ENCODE measurements around the gene QTRT2. TPM values are rescaled to one million over a fixed set of nuclear protein-coding genes. Genes with fewer than 3 reads are reported as not detected.

The QTRT2 gene
- total RNA-seq, 4 donors from 2014 or later: 10.8 to 19.4 (median 11.8) TPM

DNA sequence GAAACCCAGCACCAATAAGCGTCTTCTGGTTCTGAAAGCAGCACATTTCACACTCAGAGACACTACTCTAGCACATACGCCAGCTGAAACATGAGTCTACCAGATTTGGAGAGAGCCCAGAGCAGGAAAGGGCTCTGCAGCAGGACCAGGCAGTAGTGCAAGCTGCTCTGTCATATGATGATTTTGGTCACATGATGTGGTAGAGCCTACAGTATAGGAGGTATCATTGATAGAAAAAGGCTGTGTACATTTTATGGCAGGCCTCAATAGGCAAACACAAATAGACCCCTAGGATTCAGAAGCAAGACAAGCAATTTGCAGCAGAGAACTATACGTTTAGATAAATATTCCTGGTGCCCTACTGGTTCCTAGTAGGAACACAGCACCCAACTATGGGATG, 58.2 kb downstream of the QTRT2 start:
- no peak for DNase-seq (ENCODE audit: low spot score in 2 of 2)
- H3K4me3 ChIP-seq (ENCODE audit: low read depth, poor library complexity, severe bottlenecking): no peak overlapping the region
- TF ChIP-seq POLR2A (IDR thresholded peaks at IDR 0.05): no peak
- TF ChIP-seq, protein P1, sequence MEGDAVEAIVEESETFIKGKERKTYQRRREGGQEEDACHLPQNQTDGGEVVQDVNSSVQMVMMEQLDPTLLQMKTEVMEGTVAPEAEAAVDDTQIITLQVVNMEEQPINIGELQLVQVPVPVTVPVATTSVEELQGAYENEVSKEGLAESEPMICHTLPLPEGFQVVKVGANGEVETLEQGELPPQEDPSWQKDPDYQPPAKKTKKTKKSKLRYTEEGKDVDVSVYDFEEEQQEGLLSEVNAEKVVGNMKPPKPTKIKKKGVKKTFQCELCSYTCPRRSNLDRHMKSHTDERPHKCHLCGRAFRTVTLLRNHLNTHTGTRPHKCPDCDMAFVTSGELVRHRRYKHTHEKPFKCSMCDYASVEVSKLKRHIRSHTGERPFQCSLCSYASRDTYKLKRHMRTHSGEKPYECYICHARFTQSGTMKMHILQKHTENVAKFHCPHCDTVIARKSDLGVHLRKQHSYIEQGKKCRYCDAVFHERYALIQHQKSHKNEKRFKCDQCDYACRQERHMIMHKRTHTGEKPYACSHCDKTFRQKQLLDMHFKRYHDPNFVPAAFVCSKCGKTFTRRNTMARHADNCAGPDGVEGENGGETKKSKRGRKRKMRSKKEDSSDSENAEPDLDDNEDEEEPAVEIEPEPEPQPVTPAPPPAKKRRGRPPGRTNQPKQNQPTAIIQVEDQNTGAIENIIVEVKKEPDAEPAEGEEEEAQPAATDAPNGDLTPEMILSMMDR (IDR thresholded peaks at IDR 0.05): no peak
- WGBS, 2 donors: 84 to 85% methylated on average over 3 of the region's 3 CpGs
- intact Hi-C loops (cut with DNase I; ENCODE audit: low total_unique reads): no loop called here

DNA sequence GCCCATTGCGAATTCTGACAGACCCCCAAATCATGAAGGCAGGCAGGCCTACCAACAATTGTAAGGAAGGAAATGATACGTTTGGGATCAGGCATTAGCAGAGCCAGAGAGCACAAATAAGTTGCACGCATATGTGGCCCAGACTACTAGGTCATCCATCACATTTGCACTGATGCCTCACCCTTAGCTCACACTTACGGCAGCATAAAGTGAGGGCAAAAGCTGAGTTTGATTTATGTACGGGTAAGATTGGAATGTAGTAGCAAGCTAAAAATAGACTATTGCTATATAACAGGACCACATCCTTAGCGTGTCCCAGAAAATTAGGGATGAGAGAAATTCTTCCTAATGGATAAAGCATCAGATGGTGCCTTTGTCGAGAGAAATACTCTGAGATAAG, 58.6 kb downstream of the QTRT2 start:
- no peak for TF ChIP-seq POLR2A (IDR thresholded peaks at IDR 0.05)
- TF ChIP-seq, protein P1 (IDR thresholded peaks at IDR 0.05): no peak
- H3K4me3 ChIP-seq (ENCODE audit: low read depth, poor library complexity, severe bottlenecking): no peak overlapping the region
- WGBS, 2 donors: 75 to 77% methylated on average over 7 of the region's 7 CpGs
- intact Hi-C loops (cut with DNase I; ENCODE audit: low total_unique reads): no loop called here
- no peak for DNase-seq (ENCODE audit: low spot score in 2 of 2)

DNA sequence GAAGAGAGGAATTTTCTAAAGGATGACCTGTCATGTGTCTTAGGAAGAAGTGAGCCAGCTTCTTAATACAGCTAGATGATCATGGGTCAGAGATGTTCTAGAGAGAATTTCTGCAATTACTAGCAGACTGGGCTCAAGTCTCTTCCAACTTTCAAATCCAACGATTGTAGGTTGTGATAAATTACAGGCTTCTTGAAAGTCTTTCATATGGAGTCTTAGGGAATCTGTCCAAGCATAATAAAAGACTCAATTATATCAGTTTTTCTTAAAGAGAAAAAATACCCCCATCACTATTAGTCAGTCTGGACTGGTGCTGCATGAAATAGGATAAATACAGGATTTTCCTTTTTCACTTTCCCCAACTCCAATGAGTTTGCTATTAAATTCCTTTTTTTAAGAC, 63.2 kb downstream of the QTRT2 start:
- no peak for DNase-seq (ENCODE audit: low spot score in 2 of 2)
- TF ChIP-seq, protein P1 (IDR thresholded peaks at IDR 0.05): no peak
- TF ChIP-seq POLR2A (IDR thresholded peaks at IDR 0.05): no peak
- H3K4me3 ChIP-seq (ENCODE audit: low read depth, poor library complexity, severe bottlenecking): no peak overlapping the region
- intact Hi-C loops (cut with DNase I; ENCODE audit: low total_unique reads): no loop called here
- WGBS, 2 donors: 25 to 46% methylated on average over 1 of the region's 1 CpG

DNA sequence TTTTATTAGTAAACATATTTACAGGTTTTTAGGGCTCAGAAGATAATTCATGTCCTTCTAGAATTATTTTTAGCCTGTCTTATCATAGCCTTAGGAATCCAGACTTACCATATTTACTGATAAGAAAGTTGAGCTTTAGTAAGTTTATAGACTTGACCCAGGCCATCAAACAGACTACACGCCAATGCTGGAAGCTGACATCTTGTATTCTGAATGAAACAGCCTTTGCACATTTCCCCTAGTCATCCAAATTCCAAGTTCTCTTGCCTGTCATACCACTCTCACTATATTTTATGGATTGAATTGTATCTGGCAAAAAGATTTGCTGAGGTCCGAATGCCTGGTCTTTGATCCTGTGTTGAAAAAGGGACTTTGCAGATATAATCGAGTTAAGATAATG, 63.7 kb downstream of the QTRT2 start:
- DNase-seq (ENCODE audit: low spot score in 2 of 2): no peak
- no peak overlapping the region for H3K4me3 ChIP-seq (ENCODE audit: low read depth, poor library complexity, severe bottlenecking)
- TF ChIP-seq POLR2A (IDR thresholded peaks at IDR 0.05): no peak
- TF ChIP-seq, protein P1 (IDR thresholded peaks at IDR 0.05): no peak
- 88 to 90% methylated on average over 3 of the region's 3 CpGs for WGBS, 2 donors
- intact Hi-C loops (cut with DNase I; ENCODE audit: low total_unique reads): no loop called here

DNA sequence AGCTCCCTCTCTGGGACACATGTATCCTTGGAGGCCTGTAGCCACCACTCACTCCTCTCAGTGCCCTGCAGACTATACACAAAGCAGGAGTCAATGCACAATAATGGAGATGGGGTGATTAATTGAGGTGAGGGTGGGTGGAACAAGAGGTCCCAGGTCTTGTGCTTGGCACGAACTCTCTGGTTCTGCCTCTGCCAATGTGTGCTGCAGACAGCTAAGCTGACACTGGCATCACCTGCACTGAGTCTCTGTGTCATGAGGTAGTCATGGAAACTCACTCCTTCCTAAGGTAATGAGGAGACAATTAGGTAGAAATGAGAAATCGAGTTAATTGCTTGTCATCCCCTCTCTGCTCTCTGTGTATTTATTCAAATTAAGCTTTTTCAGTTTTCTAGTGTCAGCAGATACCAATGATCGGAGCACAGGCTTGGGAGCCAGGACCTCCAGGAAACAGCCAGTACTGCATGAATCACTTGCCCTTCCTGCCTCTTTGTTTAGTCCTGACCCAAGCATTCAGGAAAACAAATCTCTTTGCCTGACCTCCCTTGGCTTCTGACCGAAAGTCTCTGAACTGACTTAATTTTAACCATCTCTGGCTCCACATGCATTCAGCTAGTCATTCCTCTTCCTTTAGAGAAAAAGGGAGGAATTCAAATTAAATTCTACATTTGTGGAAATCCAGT, 65.6 kb downstream of the QTRT2 start:
- no peak for TF ChIP-seq POLR2A (IDR thresholded peaks at IDR 0.05)
- TF ChIP-seq, protein P1 (IDR thresholded peaks at IDR 0.05): no peak
- intact Hi-C loops (cut with DNase I; ENCODE audit: low total_unique reads): no loop called here
- DNase-seq (ENCODE audit: low spot score in 2 of 2): no peak
- H3K4me3 ChIP-seq (ENCODE audit: low read depth, poor library complexity, severe bottlenecking): no peak overlapping the region
- 51 to 53% methylated on average over 4 of the region's 4 CpGs for WGBS, 2 donors

DNA sequence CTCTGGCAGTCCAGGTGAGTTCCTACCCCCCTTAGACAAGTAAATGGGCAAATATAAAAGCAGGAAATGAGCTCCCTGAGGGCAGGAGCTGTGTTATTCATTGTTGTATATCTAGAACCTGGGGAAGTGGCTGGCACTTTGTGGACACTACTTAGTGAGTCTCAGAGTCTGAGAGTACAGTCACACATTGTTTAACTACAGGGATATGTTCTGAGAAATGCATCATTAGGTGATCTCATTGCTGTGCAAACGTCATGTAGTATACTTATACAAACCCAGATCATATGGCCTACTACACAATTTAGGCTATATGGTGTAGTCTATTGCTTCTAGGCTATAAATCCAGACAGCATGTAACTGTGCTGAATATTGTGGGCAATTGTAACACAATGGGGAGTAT, 69.9 kb downstream of the QTRT2 start:
- WGBS, 2 donors: 58 to 79% methylated on average over 1 of the region's 1 CpG
- no peak overlapping the region for H3K4me3 ChIP-seq (ENCODE audit: low read depth, poor library complexity, severe bottlenecking)
- no peak for TF ChIP-seq POLR2A (IDR thresholded peaks at IDR 0.05)
- TF ChIP-seq, protein P1 (IDR thresholded peaks at IDR 0.05): no peak
- no peak for DNase-seq (ENCODE audit: low spot score in 2 of 2)
- intact Hi-C loops (cut with DNase I; ENCODE audit: low total_unique reads): no loop called here

Data from lower leg skin (tissue), 4 donors.